MM.1S (cell line): ENCODE data around the gene UBE2L5.

Experiments
- DNase-seq: peaks from one replicate; pipeline ENCODE4 v3.0.0-alpha.2; 2015
- H2AFZ ChIP-seq: fragments of 300-600 bp; sonication (generic); 2 replicates; pipeline ENCODE4 v1.6.0; 2016; ENCODE audit warnings: antibody characterized with exemption, low read length
- H3F3A ChIP-seq: fragments of 300-600 bp; sonication (generic); 2 replicates; pipeline ENCODE4 v1.6.1; 2016; ENCODE audit warnings: mild to moderate bottlenecking, antibody characterized with exemption, low read length, moderate library complexity, mixed read lengths; ENCODE audit not compliant: insufficient read depth
- H3K27ac ChIP-seq: fragments of 300-600 bp; sonication (generic); 2 replicates; pipeline ENCODE4 v1.5.1; 2016; ENCODE audit warnings: mild to moderate bottlenecking, low read length
- H3K27me3 ChIP-seq: fragments of 300-600 bp; sonication (generic); replicated peaks from 2 replicates; pipeline ENCODE4 v1.6.0; 2016; ENCODE audit warnings: low read length; ENCODE audit not compliant: insufficient read depth
- H3K36me3 ChIP-seq: fragments of 300-600 bp; sonication (generic); replicated peaks from 2 replicates; pipeline ENCODE4 v1.6.1; 2016; ENCODE audit warnings: mild to moderate bottlenecking, low read length, mixed read lengths; ENCODE audit not compliant: insufficient read depth
- H3K4me1 ChIP-seq: fragments of 300-600 bp; sonication (generic); 2 replicates; pipeline ENCODE4 v1.6.1; 2016; ENCODE audit warnings: low read length, mixed read lengths
- H3K4me2 ChIP-seq: fragments of 300-600 bp; sonication (generic); 2 replicates; pipeline ENCODE4 v1.6.0; 2016; ENCODE audit warnings: low read depth, low read length
- H3K4me3 ChIP-seq: fragments of 300-600 bp; sonication (generic); 2 replicates; pipeline ENCODE4 v1.5.1; 2016; ENCODE audit warnings: low read length, mixed read lengths
- H3K79me2 ChIP-seq: fragments of 300-600 bp; sonication (generic); 2 replicates; pipeline ENCODE4 v1.6.1; 2016; ENCODE audit warnings: mixed run types, low read length, mixed read lengths
- H3K9ac ChIP-seq: fragments of 300-600 bp; sonication (generic); 2 replicates; pipeline ENCODE4 v1.6.1; 2016; ENCODE audit warnings: low read length, mixed read lengths
- H3K9me2 ChIP-seq: fragments of 300-600 bp; sonication (generic); replicated peaks from 2 replicates; pipeline ENCODE4 v1.6.1; 2016; ENCODE audit warnings: mild to moderate bottlenecking, low read length, mixed read lengths; ENCODE audit not compliant: insufficient read depth
- H3K9me3 ChIP-seq: fragments of 300-600 bp; sonication (generic); replicated peaks from 2 replicates; pipeline ENCODE4 v1.6.1; 2016; ENCODE audit warnings: mild to moderate bottlenecking, low read length, mixed read lengths; ENCODE audit not compliant: insufficient read depth
- H4K20me1 ChIP-seq: fragments of 300-600 bp; sonication (generic); 2 replicates; pipeline ENCODE4 v1.6.1; 2016; ENCODE audit warnings: mild to moderate bottlenecking, low read length, moderate library complexity, mixed read lengths; ENCODE audit not compliant: insufficient read depth
- CTCF ChIP-seq: fragments of 300-600 bp; sonication (generic); IDR thresholded peaks from 2 replicates; pipeline ENCODE4 v1.5.1; 2016; ENCODE audit warnings: antibody characterized with exemption, low read length, mixed read lengths
- EZH2 ChIP-seq: fragments of 300-600 bp; sonication (generic); optimal IDR thresholded peaks from 2 replicates; pipeline ENCODE3; 2017; ENCODE audit warnings: low read depth, mild to moderate bottlenecking, antibody characterized with exemption, low read length, mixed read lengths
- EZH2phosphoT487 ChIP-seq: fragments of 300-600 bp; sonication (generic); IDR thresholded peaks from 2 replicates; pipeline ENCODE4 v1.6.1; 2018; ENCODE audit warnings: antibody characterized with exemption, low read length

UBE2L5 gene

DNA sequence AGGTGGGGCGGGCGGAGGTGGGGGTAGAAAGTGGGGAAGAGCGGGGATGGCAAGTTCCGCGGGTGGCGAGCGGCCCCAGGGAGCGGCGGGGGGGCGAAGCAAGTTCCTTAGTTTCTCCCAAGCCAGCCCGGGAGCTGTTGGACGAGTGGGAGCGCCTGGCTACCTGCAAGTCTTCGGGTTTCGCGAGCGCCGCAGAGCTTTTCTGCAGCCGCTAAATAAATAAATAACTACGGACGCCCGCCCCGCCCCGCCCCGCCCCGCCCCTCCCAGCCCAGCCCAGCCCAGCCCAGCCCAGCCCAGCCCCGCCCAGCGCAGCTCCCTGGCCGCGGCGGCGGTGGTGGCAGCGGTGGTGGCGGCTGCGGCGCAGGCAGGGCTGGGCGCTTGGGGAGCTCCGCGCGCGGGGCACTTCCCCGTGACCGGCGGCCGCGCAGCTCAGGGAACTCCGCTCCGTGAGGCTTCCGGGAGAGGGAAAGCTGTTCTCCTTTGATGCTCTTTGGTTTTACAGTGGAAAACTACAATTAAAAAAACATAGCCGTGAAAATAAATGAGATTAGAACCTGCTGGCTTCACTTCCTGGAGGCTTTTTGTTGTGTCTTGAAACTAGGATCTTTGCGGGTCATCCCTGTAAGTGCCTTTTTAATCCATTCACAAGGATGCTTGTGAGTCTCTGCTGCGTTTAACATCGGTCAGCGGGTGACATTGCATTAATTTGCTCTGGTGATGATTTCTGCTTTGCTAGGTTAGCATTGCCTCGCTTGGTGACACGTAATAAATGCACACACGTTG is at the start of gene UBE2L5:
Gene UBE2L5, plus strand, starts transcription at position 440 of the 786 bp plus-strand sequence. CDS start 5,498 bp downstream, outside the sequence.
- Histone ChIP-seq H3K9me2 (no peaks in the 10 kb centered on the region), H3K36me3 (no peaks in the 10 kb centered on the region), H3K27me3 (no peaks in the 10 kb centered on the region), H4K20me1 (no peaks in the 10 kb centered on the region), H3K4me2 (peak within 1 kb of the TSS; percentile 77), H3K4me1 (no peaks in the 10 kb centered on the region), H3K9me3 (no peaks in the 10 kb centered on the region), H3F3A (no peaks in the 10 kb centered on the region), H3K79me2 (no peaks in the 10 kb centered on the region), H3K27ac (peak within 1 kb of the TSS; percentile 43; the same call in 1 of the 2 replicates), H3K9ac (peak within 1 kb of the TSS; percentile 53; the same call in 1 of the 2 replicates), H3K4me3 (peak within 1 kb of the TSS; percentile 61), H2AFZ (peak within 1 kb of the TSS; percentile 46; the same call in 1 of the 2 replicates)
- TF ChIP-seq EZH2 (no peak), CTCF (no peak), EZH2phosphoT487 (no peak)
- DNase-seq: peak; percentile 40

DNA sequence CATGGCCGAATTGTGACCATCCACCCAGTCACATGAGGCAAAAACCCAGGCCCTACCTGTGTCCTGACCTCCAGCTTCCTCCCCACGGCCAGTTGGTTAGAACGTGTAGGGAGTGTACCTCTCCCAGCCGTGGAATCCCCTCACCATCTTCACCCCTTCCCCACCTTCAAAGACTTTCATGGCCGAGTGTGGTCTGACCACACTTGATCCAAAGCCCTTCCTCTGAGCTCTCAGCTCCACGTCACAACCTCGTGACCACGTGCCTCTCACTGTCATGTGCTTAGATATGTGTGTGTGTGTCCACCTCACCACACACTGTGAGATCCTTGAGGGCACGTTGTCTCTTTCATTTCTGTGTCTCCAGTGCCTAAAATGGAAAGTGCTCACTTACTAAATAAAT is 48.6 kb upstream of the UBE2L5 start:
- H3K9me3 ChIP-seq: no peaks in the 10 kb centered on the region
- no peaks in the 10 kb centered on the region for H3K27me3 ChIP-seq
- peak; percentile 58 for DNase-seq
- TF ChIP-seq EZH2 (no peak), EZH2phosphoT487 (no peak), CTCF (no peak)
- H3K9me2 ChIP-seq: no peaks in the 10 kb centered on the region
- H3K4me3 ChIP-seq: 0 out of 2 replicates have a peak overlapping the region, but pooled peaks have one; percentile 23
- no peak overlapping the region for H2AFZ ChIP-seq
- peaks cover 62% of the 10 kb centered on the region for H3F3A ChIP-seq
- H3K4me2 ChIP-seq: peak overlapping the region; percentile 84
- peaks cover 18% of the 10 kb centered on the region for H3K79me2 ChIP-seq
- H3K36me3 ChIP-seq: no peaks in the 10 kb centered on the region
- peak overlapping the region; percentile 99 for H3K27ac ChIP-seq
- H3K4me1 ChIP-seq: peaks cover 44% of the 10 kb centered on the region
- H3K9ac ChIP-seq: peak overlapping the region; percentile 41
- no peaks in the 10 kb centered on the region for H4K20me1 ChIP-seq

- peak overlapping the region; percentile 84 for H3K4me2 ChIP-seq
- no peaks in the 10 kb centered on the region for H3K27me3 ChIP-seq
- no peak overlapping the region for H2AFZ ChIP-seq
- peak overlapping the region; percentile 49 for H3K4me3 ChIP-seq
- H3K9me2 ChIP-seq: no peaks in the 10 kb centered on the region
- H3K4me1 ChIP-seq: peaks cover 37% of the 10 kb centered on the region
- H3K9ac ChIP-seq: peak overlapping the region; percentile 62
- peak; percentile 37 for DNase-seq
- TF ChIP-seq CTCF: no peak
- no peak for TF ChIP-seq EZH2
- no peak for TF ChIP-seq EZH2phosphoT487
- H3F3A ChIP-seq: peaks cover 60% of the 10 kb centered on the region
- H3K36me3 ChIP-seq: no peaks in the 10 kb centered on the region
- H3K79me2 ChIP-seq: peaks cover 12% of the 10 kb centered on the region; the same call in 1 of the 2 replicates
- no peaks in the 10 kb centered on the region for H3K9me3 ChIP-seq
- H3K27ac ChIP-seq: peak overlapping the region; percentile 99
- no peaks in the 10 kb centered on the region for H4K20me1 ChIP-seq
Observed at GRCh38 chr13:30375265-30375835, 46.9 kb upstream of the UBE2L5 start.
